Uterus (tissue), 2 donors: ENCODE results near the gene ADD2.

ENCODE experiments used
- CTCF ChIP-seq, 4 experiments: fragments of 200-600 bp in 2 of 4; fragments of 450-650 bp in 2 of 4; sonication (generic) in 2 of 4; IDR thresholded peaks; one replicate each; pipeline ENCODE4 v1.5.1; 2016 to 2019; ENCODE audit warnings: antibody characterized with exemption in 4 of 4, mild to moderate bottlenecking in 2 of 4, moderate library complexity in 1 of 4
- POLR2A ChIP-seq, 2 donors: fragments of 450-650 bp; IDR thresholded peaks; one replicate each; pipeline ENCODE4 v1.6.1; 2016; ENCODE audit warnings: antibody characterized with exemption in 2 of 2, mild to moderate bottlenecking in 1 of 2, moderate library complexity in 1 of 2

- no peak for TF ChIP-seq POLR2A (IDR thresholded peaks at IDR 0.05)
- TF ChIP-seq CTCF (IDR thresholded peaks at IDR 0.05), result no peak
Observed at GRCh38 chr2:70801607-70802263, 33.7 kb upstream of the ADD2 start.
